H9 (cell line): ENCODE data around the gene BRCA1. TPM values are rescaled to one million over a fixed set of nuclear protein-coding genes. Genes with fewer than 3 reads are reported as not detected.

Experiments
- DNase-seq: peaks from one replicate; pipeline ENCODE4 v3.0.0-alpha.2; 2017
- H2AFZ ChIP-seq: one replicate; pipeline ENCODE4 v1.6.1; 2013; ENCODE audit warnings: mild to moderate bottlenecking, low read length, control low read depth, moderate library complexity
- H2AK5ac ChIP-seq: 2 replicates; pipeline ENCODE4 v1.6.1; 2013; ENCODE audit warnings: low read length, control low read depth, mixed read lengths; ENCODE audit not compliant: insufficient read length
- H2BK120ac ChIP-seq: one replicate; pipeline ENCODE4 v1.6.1; 2013; ENCODE audit warnings: low read depth, mild to moderate bottlenecking, low read length, control low read depth, inconsistent platforms; ENCODE audit not compliant: poor library complexity, severe bottlenecking
- H2BK12ac ChIP-seq: 2 replicates; pipeline ENCODE4 v1.6.1; 2013; ENCODE audit warnings: low read length, control low read depth, mixed read lengths, low read depth; ENCODE audit not compliant: insufficient read length
- H2BK15ac ChIP-seq: 2 replicates; pipeline ENCODE4 v1.6.1; 2013; ENCODE audit warnings: low read depth, low read length, control low read depth
- H2BK20ac ChIP-seq: one replicate; pipeline ENCODE4 v1.6.1; 2013; ENCODE audit warnings: low read depth, mild to moderate bottlenecking, low read length, control low read depth, inconsistent platforms; ENCODE audit not compliant: poor library complexity, severe bottlenecking
- H2BK5ac ChIP-seq: 2 replicates; pipeline ENCODE4 v1.6.1; 2013; ENCODE audit warnings: low read length, control low read depth, mixed read lengths; ENCODE audit not compliant: insufficient read length
- H3K14ac ChIP-seq: 2 replicates; pipeline ENCODE4 v1.6.1; 2013; ENCODE audit warnings: low read length, control low read depth; ENCODE audit not compliant: insufficient read depth
- H3K18ac ChIP-seq: 2 replicates; pipeline ENCODE4 v1.6.1; 2013; ENCODE audit warnings: low read depth, mild to moderate bottlenecking, mixed read lengths, low read length, control low read depth; ENCODE audit not compliant: insufficient read length
- H3K23ac ChIP-seq: 2 replicates; pipeline ENCODE4 v1.6.1; 2013; ENCODE audit warnings: low read length, control low read depth, mixed read lengths, low read depth; ENCODE audit not compliant: insufficient read length
- H3K23me2 ChIP-seq: 2 replicates; pipeline ENCODE4 v1.6.1; 2013; ENCODE audit warnings: low read depth, mild to moderate bottlenecking, mixed read lengths, low read length, control low read depth; ENCODE audit not compliant: insufficient read length, poor library complexity, severe bottlenecking
- H3K27ac ChIP-seq: 2 replicates; pipeline ENCODE4 v1.5.1; 2013; ENCODE audit warnings: low read length, control low read depth, mixed read lengths, low read depth; ENCODE audit not compliant: insufficient read length
- H3K27me3 ChIP-seq: 2 replicates; pipeline ENCODE4 v1.6.1; 2013; ENCODE audit warnings: low read length, control low read depth, inconsistent platforms; ENCODE audit not compliant: insufficient read depth
- H3K4ac ChIP-seq: 2 replicates; pipeline ENCODE4 v1.6.1; 2013; ENCODE audit warnings: low read depth, mild to moderate bottlenecking, control low read depth, inconsistent platforms, low read length, moderate library complexity
- H3K4me1 ChIP-seq: 2 replicates; pipeline ENCODE4 v1.6.1; 2013; ENCODE audit warnings: low read length, control low read depth, inconsistent platforms; ENCODE audit not compliant: insufficient read depth
- H3K4me2 ChIP-seq: 2 replicates; pipeline ENCODE4 v1.6.1; 2013; ENCODE audit warnings: low read length, control low read depth, mixed read lengths; ENCODE audit not compliant: insufficient read length, insufficient read depth
- H3K56ac ChIP-seq: 2 replicates; pipeline ENCODE4 v1.6.1; 2013; ENCODE audit warnings: low read depth, mild to moderate bottlenecking, mixed read lengths, low read length, control low read depth; ENCODE audit not compliant: insufficient read length
- H3K79me1 ChIP-seq: 2 replicates; pipeline ENCODE4 v1.6.1; 2013; ENCODE audit warnings: low read depth, mild to moderate bottlenecking, moderate library complexity, low read length, control low read depth, inconsistent platforms; ENCODE audit not compliant: insufficient read depth, poor library complexity, severe bottlenecking
- H3K79me2 ChIP-seq: 2 replicates; pipeline ENCODE4 v1.6.1; 2013; ENCODE audit warnings: low read length, control low read depth, inconsistent platforms; ENCODE audit not compliant: insufficient read depth
- H3K9ac ChIP-seq: 2 replicates; pipeline ENCODE4 v1.6.1; 2013; ENCODE audit warnings: low read length, control low read depth, mixed read lengths; ENCODE audit not compliant: insufficient read length; ENCODE audit errors: extremely low read depth
- H3K9me3 ChIP-seq: one replicate; pipeline ENCODE4 v1.6.1; 2013; ENCODE audit warnings: low read depth, low read length, inconsistent platforms; ENCODE audit not compliant: control insufficient read depth
- H3T11ph ChIP-seq: one replicate; pipeline ENCODE4 v1.6.1; 2013; ENCODE audit warnings: mild to moderate bottlenecking, low read length, control low read depth, inconsistent platforms
- H4K20me1 ChIP-seq: one replicate; pipeline ENCODE4 v1.6.1; 2013; ENCODE audit not compliant: control insufficient read depth, insufficient read length, insufficient read depth
- H4K5ac ChIP-seq: 2 replicates; pipeline ENCODE4 v1.6.1; 2013; ENCODE audit warnings: low read depth, mild to moderate bottlenecking, mixed read lengths, low read length, control low read depth; ENCODE audit not compliant: insufficient read length
- H4K8ac ChIP-seq: replicated peaks from 2 replicates; pipeline ENCODE4 v1.6.1; 2013; ENCODE audit warnings: low read length, control low read depth, mixed read lengths, low read depth; ENCODE audit not compliant: insufficient read length
- H4K91ac ChIP-seq: 2 replicates; pipeline ENCODE4 v1.6.1; 2013; ENCODE audit warnings: low read depth, mild to moderate bottlenecking, moderate library complexity, mixed read lengths, low read length, control low read depth; ENCODE audit not compliant: insufficient read length
- H3K27ac Mint-ChIP-seq, 3 experiments: 2 replicates in 2 of 3; 3 replicates in 1 of 3; pipeline ENCODE4 v1.8.0; 2020 to 2021; ENCODE audit warnings: mixed read lengths in 3 of 3, mild to moderate bottlenecking in 1 of 3, moderate library complexity in 1 of 3
- H3K27me3 Mint-ChIP-seq: 2 replicates; pipeline ENCODE4 v1.8.0; 2021; ENCODE audit warnings: low read depth, mild to moderate bottlenecking, moderate library complexity, mixed read lengths
- H3K36me3 Mint-ChIP-seq, 3 experiments: 2 replicates in 2 of 3; 3 replicates in 1 of 3; pipeline ENCODE4 v1.8.0; 2020 to 2021; ENCODE audit warnings: low read depth in 3 of 3, mixed read lengths in 3 of 3; ENCODE audit not compliant: insufficient read depth in 1 of 3
- H3K4me1 Mint-ChIP-seq, 2 experiments: 2 replicates each; pipeline ENCODE4 v1.8.0; 2020; ENCODE audit warnings: mixed read lengths in 2 of 2
- H3K4me3 Mint-ChIP-seq, 2 experiments: 2 replicates in 1 of 2; 3 replicates in 1 of 2; pipeline ENCODE4 v1.8.0; 2020 to 2021; ENCODE audit warnings: mild to moderate bottlenecking in 2 of 2, mixed read lengths in 2 of 2, moderate library complexity in 1 of 2
- H3K9me3 Mint-ChIP-seq, 2 experiments: 2 replicates in 1 of 2; 3 replicates in 1 of 2; pipeline ENCODE4 v1.8.0; 2020; ENCODE audit warnings: mild to moderate bottlenecking in 2 of 2, mixed read lengths in 2 of 2, moderate library complexity in 1 of 2
- CTCF ChIP-seq: fragments of 200-600 bp; sonication (generic); conservative IDR thresholded peaks from 3 replicates; pipeline ENCODE4 v1.8.0; 2021; ENCODE audit warnings: antibody characterized with exemption, mild to moderate bottlenecking
- WGBS: extraction: QIAGEN DNeasy Blood & Tissue Kit; methylation state at CpG from one replicate; pipeline ENCODE4 v1.1.7; 2013; ENCODE audit warnings: missing lambda C conversion rate, low lambda C conversion rate, mixed read lengths; ENCODE audit not compliant: insufficient read length; ENCODE audit errors: extremely low coverage; 5-methylcytosine and 5-hydroxymethylcytosine counted together
- total RNA-seq: library from RNA; stranded (reverse); gene quantifications from 2 replicates; pipeline ENCODE4 v1.2.1, GENCODE V29; 2021

Gene BRCA1
- total RNA-seq, 1 experiment from 2014 or later, result 32.3 TPM

GRCh38 chr17:43014020-43014648 is 111.0 kb downstream of the BRCA1 start:
- no peak overlapping the region for H4K5ac ChIP-seq
- H3K79me1 ChIP-seq, result no peaks in the 10 kb centered on the region
- no peak overlapping the region for H3K18ac ChIP-seq
- no peaks in the 10 kb centered on the region for H3K27me3 ChIP-seq
- Mint-ChIP-seq H3K4me3 (no peak overlapping the region), H3K4me1 (peaks cover 20 to 47% of the 10 kb centered on the region in 2 experiments), H3K27ac (peak overlapping the region; percentile 56 to 85 (median 65); a peak in 5 of 7 replicates), H3K27me3 (no peaks in the 10 kb centered on the region), H3K36me3 (peaks cover 11 to 40% (median 37%) of the 10 kb centered on the region in 3 experiments; a peak in 6 of 7 replicates), H3K9me3 (no peaks in the 10 kb centered on the region)
- H3K23me2 ChIP-seq, result no peaks in the 10 kb centered on the region
- H3K4me2 ChIP-seq, result no peak overlapping the region
- no peak for DNase-seq
- no peak overlapping the region for H3K14ac ChIP-seq
- H3T11ph ChIP-seq, result no peak overlapping the region
- H3K27ac ChIP-seq, result no peak overlapping the region
- H2BK12ac ChIP-seq, result no peak overlapping the region
- no peaks in the 10 kb centered on the region; the same call in 1 of the 2 replicates for H3K4me1 ChIP-seq
- no CpG with 5 or more reads among the region's 12 CpGs for WGBS
- no peak overlapping the region for H2BK15ac ChIP-seq
- TF ChIP-seq CTCF, result no peak
- no peaks in the 10 kb centered on the region for H4K20me1 ChIP-seq
- H3K79me2 ChIP-seq, result no peaks in the 10 kb centered on the region
- no peak overlapping the region for H3K23ac ChIP-seq
- no peak overlapping the region for H3K56ac ChIP-seq
- H2AK5ac ChIP-seq, result no peak overlapping the region
- no peak overlapping the region for H2BK20ac ChIP-seq
- no peak overlapping the region for H2BK5ac ChIP-seq
- no peak overlapping the region for H3K4ac ChIP-seq
- H2AFZ ChIP-seq, result no peak overlapping the region
- H3K9me3 ChIP-seq, result no peaks in the 10 kb centered on the region
- H4K8ac ChIP-seq, result no peak overlapping the region
- H4K91ac ChIP-seq, result no peak overlapping the region
- H2BK120ac ChIP-seq, result no peak overlapping the region
- no peak overlapping the region for H3K9ac ChIP-seq
